Central memory CD8-positive, alpha-beta T cell (primary cell): ENCODE results near the gene FMNL3.
"Not testable (repeated sequence)": the region's sequence is repeated elsewhere in the genome, so short reads cannot be mapped to it uniquely, and the experiment has no call there.

Experiments
- ATAC-seq: fragments of 150-1000 bp; cut with Tn5 transposase; replicated peaks from 2 replicates; pipeline ENCODE4 v1.10.0; 2022; ENCODE audit warnings: mild to moderate bottlenecking, moderate FRiP score, moderate number of reproducible peaks; ENCODE audit not compliant: poor library complexity, severe bottlenecking; ENCODE audit errors: extremely low read depth
- DNase-seq, 2 donors: peaks; one replicate each; pipeline ENCODE4 v3.0.0; 2021; ENCODE audit warnings: low spot score in 2 of 2
- H3K27ac Mint-ChIP-seq: one replicate; pipeline ENCODE4 v1.8.0; 2022; ENCODE audit warnings: low read depth, mild to moderate bottlenecking, moderate library complexity, mixed read lengths
- H3K27me3 Mint-ChIP-seq: one replicate; pipeline ENCODE4 v1.8.0; 2022; ENCODE audit warnings: mixed read lengths
- H3K36me3 Mint-ChIP-seq: one replicate; pipeline ENCODE4 v1.8.0; 2022; ENCODE audit warnings: mild to moderate bottlenecking, moderate library complexity, mixed read lengths; ENCODE audit not compliant: insufficient read depth
- H3K4me1 Mint-ChIP-seq: one replicate; pipeline ENCODE4 v1.8.0; 2022; ENCODE audit warnings: mixed read lengths
- H3K4me3 Mint-ChIP-seq: one replicate; pipeline ENCODE4 v1.8.0; 2022; ENCODE audit warnings: mild to moderate bottlenecking, moderate library complexity, mixed read lengths
- H3K9me3 Mint-ChIP-seq: one replicate; pipeline ENCODE4 v1.8.0; 2022; ENCODE audit warnings: mixed read lengths

The FMNL3 gene

GRCh38 chr12:49707128-49707811 lies at the start of gene FMNL3:
TSS of gene FMNL3 (minus strand) at chr12:49707405. CDS start at chr12:49707180, 225 bp downstream.
- peaks cover 5% of the 10 kb centered on the region for H3K36me3 Mint-ChIP-seq
- no peaks in the 10 kb centered on the region for H3K9me3 Mint-ChIP-seq
- H3K27ac Mint-ChIP-seq, result peak within 1 kb of the TSS; percentile 89
- H3K4me1 Mint-ChIP-seq, result peaks cover 48% of the 10 kb centered on the region
- H3K27me3 Mint-ChIP-seq, result peaks cover 16% of the 10 kb centered on the region
- DNase-seq (peak; percentile 98), ATAC-seq (peak; percentile 95)
- peak within 1 kb of the TSS; percentile 92 for H3K4me3 Mint-ChIP-seq

DNA sequence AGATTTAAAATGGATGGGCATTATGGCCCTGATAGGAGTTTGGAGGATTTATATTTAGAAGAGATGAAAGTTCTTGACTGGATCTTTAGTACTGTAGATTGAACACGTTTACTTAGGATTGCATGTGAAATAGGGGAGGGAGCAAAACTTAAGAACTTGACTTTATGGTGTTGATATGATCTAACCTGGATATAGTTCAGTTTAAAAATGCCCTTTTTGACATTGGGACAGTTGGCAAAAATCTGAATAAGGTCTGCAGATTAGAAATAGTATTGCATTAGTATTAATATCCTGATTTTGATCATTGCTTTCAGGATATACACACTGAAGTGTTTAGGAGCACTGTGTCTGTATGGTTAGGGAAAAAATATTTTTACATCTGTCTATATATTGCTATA lies 43.8 kb upstream of the FMNL3 start:
- peak overlapping the region; percentile 63 for H3K4me3 Mint-ChIP-seq
- H3K36me3 Mint-ChIP-seq, result peaks cover 60% of the 10 kb centered on the region
- no peak for ATAC-seq
- H3K4me1 Mint-ChIP-seq, result peaks cover 44% of the 10 kb centered on the region
- no peaks in the 10 kb centered on the region for H3K27me3 Mint-ChIP-seq
- H3K9me3 Mint-ChIP-seq, result no peaks in the 10 kb centered on the region
- H3K27ac Mint-ChIP-seq, result peak overlapping the region; percentile 45
- DNase-seq, result no peak

DNA sequence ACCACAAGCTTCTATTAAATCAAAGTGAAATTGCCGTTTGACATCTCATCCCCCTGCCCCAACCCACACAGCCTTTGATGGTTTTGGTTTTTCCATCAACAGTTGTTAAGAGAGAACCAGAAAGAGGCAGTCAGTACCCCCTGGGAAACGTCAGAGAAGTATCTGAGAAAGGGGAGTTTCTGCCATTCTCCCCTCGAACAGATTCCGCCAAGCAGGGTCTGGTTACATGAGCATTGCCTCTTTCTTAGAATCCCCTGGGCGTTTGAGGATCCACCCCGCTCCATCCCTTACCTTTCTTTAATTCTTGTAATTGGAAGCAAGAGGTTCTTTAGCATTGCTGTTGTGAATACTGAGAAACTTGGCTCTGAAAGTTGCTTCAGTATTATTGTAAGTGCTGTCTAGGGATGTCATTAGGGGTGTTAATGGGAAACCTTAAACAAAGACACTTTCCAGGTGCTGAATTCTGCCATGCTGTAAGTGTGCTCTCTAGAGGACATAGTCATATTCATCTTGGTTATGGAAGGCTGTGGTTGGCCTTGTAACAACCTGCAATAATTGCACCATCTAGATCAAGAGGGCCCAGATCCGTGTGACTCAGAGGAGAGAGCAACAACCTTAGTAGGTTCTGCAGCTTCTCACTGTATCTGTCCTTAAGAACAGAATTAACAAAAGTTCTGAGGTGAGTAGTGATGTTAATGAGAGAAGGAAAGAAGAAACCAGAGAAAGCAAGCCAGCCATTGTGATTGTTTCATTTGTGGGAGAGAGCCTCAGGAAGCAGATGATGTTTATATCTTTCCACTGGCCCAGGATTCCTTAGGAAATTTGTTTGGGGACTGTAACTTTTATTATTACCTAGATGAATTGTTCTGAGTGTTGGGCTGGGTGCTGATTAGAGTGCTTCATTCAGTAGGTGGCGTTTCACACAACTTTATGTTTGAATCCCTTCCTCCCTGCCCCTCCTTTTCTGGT lies 43.1 kb upstream of the FMNL3 start:
- DNase-seq, result no peak
- Mint-ChIP-seq H3K27me3 (no peaks in the 10 kb centered on the region), H3K4me1 (peaks cover 48% of the 10 kb centered on the region), H3K36me3 (peaks cover 57% of the 10 kb centered on the region), H3K4me3 (peak overlapping the region; percentile 63), H3K9me3 (no peaks in the 10 kb centered on the region), H3K27ac (peak overlapping the region; percentile 45)
- ATAC-seq, result peak; percentile 73

DNA sequence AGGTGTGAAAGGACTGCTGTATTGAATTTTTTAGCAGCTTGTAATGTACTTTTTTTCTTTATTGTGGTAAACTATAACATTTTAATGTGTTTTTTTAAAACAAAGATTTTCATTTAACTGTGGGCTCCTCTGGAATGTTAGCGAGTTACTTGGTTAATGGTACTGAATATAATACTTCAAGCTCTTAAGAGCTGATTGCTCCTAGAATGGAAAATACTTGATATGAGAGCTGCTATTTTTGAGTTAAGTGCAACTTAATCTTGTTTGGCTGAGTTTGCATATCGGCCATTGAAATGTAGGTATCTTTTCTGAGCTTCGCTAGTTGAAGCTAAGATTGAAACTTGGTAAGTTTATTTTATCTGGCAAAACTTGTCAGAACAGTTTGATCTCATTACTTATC lies 41.6 kb upstream of the FMNL3 start:
- Mint-ChIP-seq H3K36me3 (peaks cover 45% of the 10 kb centered on the region), H3K27me3 (no peaks in the 10 kb centered on the region), H3K27ac (peak overlapping the region; percentile 45), H3K4me1 (peaks cover 55% of the 10 kb centered on the region), H3K9me3 (no peaks in the 10 kb centered on the region), H3K4me3 (peak overlapping the region; percentile 63)
- DNase-seq, result no peak
- no peak for ATAC-seq

- Mint-ChIP-seq H3K27ac (peak overlapping the region; percentile 45), H3K36me3 (peaks cover 43% of the 10 kb centered on the region), H3K4me1 (peaks cover 60% of the 10 kb centered on the region), H3K27me3 (no peaks in the 10 kb centered on the region), H3K4me3 (peak overlapping the region; percentile 63), H3K9me3 (no peaks in the 10 kb centered on the region)
- ATAC-seq, result no peak
- DNase-seq, result no peak
Observed at GRCh38 chr12:49748306-49748705, 41.1 kb upstream of the FMNL3 start.

- Mint-ChIP-seq H3K27me3 (no peaks in the 10 kb centered on the region), H3K27ac (no peak overlapping the region), H3K9me3 (no peaks in the 10 kb centered on the region), H3K36me3 (peaks cover 39% of the 10 kb centered on the region), H3K4me3 (peak overlapping the region; percentile 18), H3K4me1 (peaks cover 56% of the 10 kb centered on the region)
- no peak for ATAC-seq
- no peak for DNase-seq
Observed at GRCh38 chr12:49744363-49744885, 37.2 kb upstream of the FMNL3 start.

- ATAC-seq, result peak; percentile 73
- Mint-ChIP-seq H3K27ac (peak overlapping the region; percentile 98), H3K4me1 (peaks cover 56% of the 10 kb centered on the region)
Observed at GRCh38 chr12:49741882-49742620, 34.8 kb upstream of the FMNL3 start.

DNA sequence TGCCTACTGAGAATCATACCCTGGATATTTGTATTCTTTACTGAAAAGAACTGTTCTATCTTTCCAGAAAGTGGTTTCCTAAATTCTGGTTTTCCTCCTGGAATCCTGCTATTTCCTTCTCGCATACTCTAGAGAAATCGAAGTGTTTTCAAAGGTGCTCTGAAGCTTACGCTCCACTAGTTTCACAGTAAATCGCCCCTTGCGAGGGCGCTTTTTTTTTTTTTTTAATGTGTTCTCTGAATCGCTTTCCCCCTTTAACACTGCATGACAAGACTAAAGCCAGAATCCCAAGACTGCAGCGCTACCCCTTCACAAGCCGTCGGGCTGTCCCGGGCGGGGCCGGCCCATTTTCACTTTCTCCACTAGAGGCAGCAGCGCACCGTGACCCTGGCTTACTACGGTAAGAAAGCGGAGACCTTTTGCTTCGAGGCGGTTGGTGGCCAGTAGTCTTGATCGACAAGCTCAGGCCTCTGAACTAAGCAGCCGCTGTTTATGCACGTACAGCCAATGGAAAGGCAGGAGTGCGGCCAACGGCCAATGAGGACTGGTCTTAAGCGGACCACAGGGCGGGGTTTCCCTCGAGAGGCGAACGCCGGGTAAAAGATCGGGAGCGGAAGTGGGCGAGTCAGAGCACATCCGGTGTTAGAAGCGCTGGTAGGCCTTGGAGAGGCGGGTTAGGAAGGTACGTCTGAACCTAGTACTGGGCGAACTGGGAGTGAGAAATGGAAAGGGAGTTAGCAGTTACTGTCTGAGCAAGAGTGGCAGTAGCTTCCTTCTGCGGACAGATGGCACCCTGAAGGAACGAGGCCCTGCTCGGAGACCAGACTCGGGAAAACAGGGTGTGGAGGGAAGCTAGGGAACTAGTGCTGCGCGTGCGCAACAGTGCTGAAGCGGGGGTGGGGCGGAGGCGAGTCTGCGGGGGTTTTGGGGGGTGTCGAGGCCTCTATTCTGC lies 34.0 kb upstream of the FMNL3 start, which contains the start of gene TMBIM6:
TSS of gene TMBIM6 (plus strand) at position 628 of the 952 bp plus-strand sequence. CDS start 10,937 bp downstream, outside the sequence.
- H3K4me3 Mint-ChIP-seq, result peak within 1 kb of the TSS; percentile 83
- no peaks in the 10 kb centered on the region for H3K27me3 Mint-ChIP-seq
- no peaks in the 10 kb centered on the region for H3K9me3 Mint-ChIP-seq
- peaks cover 48% of the 10 kb centered on the region for H3K4me1 Mint-ChIP-seq
- H3K27ac Mint-ChIP-seq, result peak within 1 kb of the TSS; percentile 98
- peaks cover 30% of the 10 kb centered on the region for H3K36me3 Mint-ChIP-seq
- DNase-seq (peak; percentile 95 to 99), ATAC-seq (peak; percentile 87)

More at GRCh38 chr12:49741882-49742620, 34.8 kb upstream of the FMNL3 start:
- peak; percentile 80 to 88 for DNase-seq
- peaks cover 33% of the 10 kb centered on the region for H3K36me3 Mint-ChIP-seq
- H3K27me3 Mint-ChIP-seq, result no peaks in the 10 kb centered on the region
- no peaks in the 10 kb centered on the region for H3K9me3 Mint-ChIP-seq
- peak overlapping the region; percentile 83 for H3K4me3 Mint-ChIP-seq

- H3K4me3 Mint-ChIP-seq, H3K27ac Mint-ChIP-seq, H3K27me3 Mint-ChIP-seq, ATAC-seq, H3K9me3 Mint-ChIP-seq, DNase-seq: not testable (repeated sequence)
- Mint-ChIP-seq H3K36me3 (peaks cover 27% of the 10 kb centered on the region), H3K4me1 (peaks cover 42% of the 10 kb centered on the region)
Observed at GRCh38 chr12:49740277-49740676, 33.1 kb upstream of the FMNL3 start.

GRCh38 chr12:49738721-49739120 lies 31.5 kb upstream of the FMNL3 start:
- not testable (repeated sequence) for ATAC-seq, H3K27me3 Mint-ChIP-seq, H3K4me3 Mint-ChIP-seq, H3K9me3 Mint-ChIP-seq, H3K27ac Mint-ChIP-seq, DNase-seq
- Mint-ChIP-seq H3K36me3 (peaks cover 24% of the 10 kb centered on the region), H3K4me1 (peaks cover 33% of the 10 kb centered on the region)

DNA sequence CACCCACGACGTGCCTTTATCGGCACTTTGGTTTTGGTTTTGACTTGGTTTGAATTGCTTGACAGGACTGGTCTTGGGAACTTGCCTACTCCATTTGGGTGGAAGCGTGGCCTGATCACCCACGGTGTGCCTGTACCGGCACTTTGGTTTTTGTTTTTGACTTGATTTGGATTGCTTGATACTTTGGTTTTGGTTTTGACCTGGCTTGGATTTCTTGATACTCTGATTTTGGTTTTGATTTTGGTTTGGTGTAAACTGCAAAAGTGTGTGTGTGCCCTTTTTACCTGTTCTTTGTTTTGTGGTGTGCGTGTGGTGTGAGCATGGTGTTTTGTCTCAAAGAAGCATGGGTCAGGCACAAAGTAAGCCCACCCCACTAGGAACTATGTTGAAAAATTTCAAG lies 27.7 kb upstream of the FMNL3 start:
- H3K9me3 Mint-ChIP-seq, H3K4me3 Mint-ChIP-seq, H3K27me3 Mint-ChIP-seq, ATAC-seq, H3K4me1 Mint-ChIP-seq, DNase-seq, H3K36me3 Mint-ChIP-seq: not testable (repeated sequence)
- H3K27ac Mint-ChIP-seq, result peak overlapping the region; percentile 13
